Cardiac septum (tissue), 1 donor: ENCODE measurements around the gene CCNQ. TPM values are rescaled to one million over a fixed set of nuclear protein-coding genes. Genes with fewer than 3 reads are reported as not detected.

Experiments used
- DNase-seq: peaks from one replicate; pipeline ENCODE4 v3.0.0-alpha.2; 2020; ENCODE audit warnings: low spot score
- intact Hi-C: fragments of 100-400 bp; cut with DNase I; formaldehyde crosslinking; loops from one replicate; pipeline ENCODE4 v1.14.0; 2022
- total RNA-seq: library from RNA; stranded (reverse); fragmentation: NEBNext Ultra II Directional; extraction: Animal tissue kit (Norgen Biotek cat#: 25700); gene quantifications from one replicate; pipeline ENCODE4 v1.2.1, GENCODE V29; 2021
- donor health status: DM: no; HTN: no; CAD: no.

Gene CCNQ
- total RNA-seq, 1 donor from 2014 or later: 23.3 TPM

GRCh38 chrX:153602601-153603000, 3.7 kb upstream of the CCNQ start:
- intact Hi-C loops: no loop called here
- DNase-seq: no peak

GRCh38 chrX:153601511-153602110, 2.7 kb upstream of the CCNQ start:
- no peak for DNase-seq
- intact Hi-C loops: no loop called here

GRCh38 chrX:153600921-153601320, 2.0 kb upstream of the CCNQ start:
- DNase-seq: no peak
- intact Hi-C loops: no loop called here

GRCh38 chrX:153600032-153600373, 1.1 kb upstream of the CCNQ start:
- no peak for DNase-seq
- intact Hi-C loops: no loop called here

GRCh38 chrX:153599192-153600031, 473 bp upstream of the CCNQ start:
- intact Hi-C loops: loop anchor here (2.0 kb wide), 1 partner anchor 45 kb away; no protein-coding TSS in a partner anchor
- peak; percentile 94 for DNase-seq

- intact Hi-C loops: no loop called here
- DNase-seq: no peak
These were observed 1.8 kb downstream of the CCNQ start for GRCh38 chrX:153596981-153597750.

GRCh38 chrX:153595859-153596857, 2.8 kb downstream of the CCNQ start:
- no peak for DNase-seq
- intact Hi-C loops: no loop called here

GRCh38 chrX:153595387-153595786, 3.6 kb downstream of the CCNQ start:
- intact Hi-C loops: no loop called here

GRCh38 chrX:153593811-153594500, 5.0 kb downstream of the CCNQ start:
- no peak for DNase-seq
- intact Hi-C loops: no loop called here

More at GRCh38 chrX:153595387-153595786, 3.6 kb downstream of the CCNQ start:
- no peak for DNase-seq

- no peak for DNase-seq
- intact Hi-C loops: no loop called here
These were observed 5.8 kb downstream of the CCNQ start for GRCh38 chrX:153592966-153593688.

- DNase-seq: no peak
- intact Hi-C loops: no loop called here
These were observed 6.7 kb downstream of the CCNQ start for GRCh38 chrX:153592091-153592833.

- DNase-seq: no peak
- intact Hi-C loops: no loop called here
These were observed 7.7 kb downstream of the CCNQ start for GRCh38 chrX:153590961-153591956.

- no peak for DNase-seq
- intact Hi-C loops: no loop called here
These were observed 10.0 kb downstream of the CCNQ start for GRCh38 chrX:153588782-153589446.

- intact Hi-C loops: no loop called here
- no peak for DNase-seq
These were observed 10.7 kb downstream of the CCNQ start for GRCh38 chrX:153588021-153588781.

- intact Hi-C loops: no loop called here
- no peak for DNase-seq
These were observed 11.6 kb downstream of the CCNQ start for GRCh38 chrX:153587342-153587741.
